ENCODE data around the gene SPOCD1. TPM values are rescaled to one million over a fixed set of nuclear protein-coding genes. Genes with fewer than 3 reads are reported as not detected.

Gene SPOCD1
- total RNA-seq, 1 donor from 2014 or later = not detected

- peak; percentile 34 for DNase-seq
- no peak for ATAC-seq (ENCODE audit: poor library complexity)
- intact Hi-C loops (cut with DNase I) = loop anchor here (10.0 kb wide), 1 partner anchor 217 kb away; no protein-coding TSS in a partner anchor
Observed at GRCh38 chr1:31781756-31782371, 34.0 kb downstream of the SPOCD1 start.

- peak; percentile 40 for DNase-seq
- ATAC-seq (ENCODE audit: poor library complexity) = no peak
- intact Hi-C loops (cut with DNase I) = loop anchor here (10.0 kb wide), 1 partner anchor 216 kb away; no protein-coding TSS in a partner anchor
Observed at GRCh38 chr1:31781138-31781755, 34.6 kb downstream of the SPOCD1 start.

DNA sequence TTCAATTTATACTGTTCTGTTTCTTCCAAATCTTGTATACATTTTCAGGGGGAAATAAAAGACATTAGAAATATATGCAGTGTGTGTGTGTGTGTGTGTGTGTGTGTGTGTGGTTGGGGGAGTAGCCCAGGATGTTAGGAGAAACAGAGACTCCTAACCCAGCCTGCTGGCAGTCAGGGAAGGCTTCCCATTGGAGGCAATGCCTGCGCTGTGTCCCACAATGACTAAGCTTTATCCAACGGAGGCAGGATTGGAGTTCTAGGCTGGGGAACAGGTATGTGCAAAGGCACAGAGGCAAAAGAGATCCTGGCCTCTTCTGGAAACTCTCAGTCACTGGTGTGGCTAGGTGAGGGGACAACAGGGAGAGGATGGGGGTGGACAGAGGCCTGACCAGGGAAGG is 35.2 kb downstream of the SPOCD1 start:
- intact Hi-C loops (cut with DNase I) = loop anchor here (10.0 kb wide), 1 partner anchor 216 kb away; no protein-coding TSS in a partner anchor
- DNase-seq (peak; percentile 4), ATAC-seq (ENCODE audit: poor library complexity) (no peak)

DNA sequence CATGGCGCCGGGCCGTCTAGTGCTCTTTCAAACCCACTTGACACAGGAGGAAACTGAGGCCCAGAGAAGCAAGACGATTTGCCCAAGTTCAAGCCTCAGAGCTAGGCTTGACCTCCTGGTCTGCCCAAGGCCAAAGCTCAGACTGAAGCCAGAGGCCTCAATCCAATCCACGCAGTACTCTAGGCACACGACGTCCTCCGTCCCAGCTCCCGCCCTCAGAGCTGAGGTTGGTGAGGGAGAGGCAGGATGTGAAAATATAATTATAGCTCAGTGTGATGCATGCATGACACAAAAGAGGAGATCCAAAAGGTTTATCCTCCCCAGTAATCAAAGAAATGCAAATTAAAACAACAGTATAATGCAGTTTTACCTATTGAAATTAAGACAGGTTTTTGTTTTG is 36.1 kb downstream of the SPOCD1 start:
- intact Hi-C loops (cut with DNase I) = loop anchor here (10.0 kb wide), 1 partner anchor 215 kb away; no protein-coding TSS in a partner anchor
- DNase-seq = peak; percentile 3
- no peak for ATAC-seq (ENCODE audit: poor library complexity)

GRCh38 chr1:31778763-31779488 is 36.9 kb downstream of the SPOCD1 start:
- DNase-seq (no peak), ATAC-seq (ENCODE audit: poor library complexity) (no peak)
- intact Hi-C loops (cut with DNase I) = no loop called here

- no peak for ATAC-seq (ENCODE audit: poor library complexity)
Observed at GRCh38 chr1:31776516-31776915, 39.3 kb downstream of the SPOCD1 start.

GRCh38 chr1:31776032-31776431 is 39.8 kb downstream of the SPOCD1 start:
- intact Hi-C loops (cut with DNase I) = no loop called here
- ATAC-seq (ENCODE audit: poor library complexity) (no peak), DNase-seq (no peak)

More at GRCh38 chr1:31776516-31776915, 39.3 kb downstream of the SPOCD1 start:
- intact Hi-C loops (cut with DNase I) = no loop called here
- DNase-seq = no peak

- intact Hi-C loops (cut with DNase I) = no loop called here
- DNase-seq (no peak), ATAC-seq (ENCODE audit: poor library complexity) (no peak)
Observed at GRCh38 chr1:31775210-31775999, 40.4 kb downstream of the SPOCD1 start.

DNA sequence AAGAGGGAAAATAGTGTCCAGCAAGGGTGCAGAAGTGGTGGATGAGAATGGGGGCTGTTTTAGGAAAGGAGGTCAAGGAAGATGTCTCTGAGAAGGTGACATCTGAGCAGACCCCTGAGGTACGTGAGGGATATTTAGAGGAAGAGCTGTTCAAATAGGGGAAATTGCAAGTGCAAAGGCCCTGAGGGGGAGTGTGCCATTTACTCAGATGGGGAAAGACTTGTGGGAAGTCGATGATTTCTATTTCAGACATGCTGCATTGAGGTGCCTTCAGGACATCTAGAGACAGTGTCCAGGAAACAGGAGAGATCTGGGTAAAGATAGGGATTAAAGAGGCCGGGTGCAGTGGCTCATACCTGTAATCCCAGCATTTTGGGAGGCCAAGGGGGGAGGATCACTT is 41.3 kb downstream of the SPOCD1 start:
- DNase-seq = no peak
- ATAC-seq (ENCODE audit: poor library complexity) = no peak
- intact Hi-C loops (cut with DNase I) = no loop called here

GRCh38 chr1:31773861-31774260 is 42.0 kb downstream of the SPOCD1 start:
- intact Hi-C loops (cut with DNase I) = no loop called here
- ATAC-seq (ENCODE audit: poor library complexity) (no peak), DNase-seq (no peak)

- intact Hi-C loops (cut with DNase I) = no loop called here
- DNase-seq (peak; percentile 30), ATAC-seq (ENCODE audit: poor library complexity) (no peak)
Observed at GRCh38 chr1:31772669-31773248, 43.1 kb downstream of the SPOCD1 start.

GRCh38 chr1:31771891-31772668 is 43.7 kb downstream of the SPOCD1 start:
- intact Hi-C loops (cut with DNase I) = no loop called here
- ATAC-seq (ENCODE audit: poor library complexity) = peak; percentile 42
- no peak for DNase-seq

DNA sequence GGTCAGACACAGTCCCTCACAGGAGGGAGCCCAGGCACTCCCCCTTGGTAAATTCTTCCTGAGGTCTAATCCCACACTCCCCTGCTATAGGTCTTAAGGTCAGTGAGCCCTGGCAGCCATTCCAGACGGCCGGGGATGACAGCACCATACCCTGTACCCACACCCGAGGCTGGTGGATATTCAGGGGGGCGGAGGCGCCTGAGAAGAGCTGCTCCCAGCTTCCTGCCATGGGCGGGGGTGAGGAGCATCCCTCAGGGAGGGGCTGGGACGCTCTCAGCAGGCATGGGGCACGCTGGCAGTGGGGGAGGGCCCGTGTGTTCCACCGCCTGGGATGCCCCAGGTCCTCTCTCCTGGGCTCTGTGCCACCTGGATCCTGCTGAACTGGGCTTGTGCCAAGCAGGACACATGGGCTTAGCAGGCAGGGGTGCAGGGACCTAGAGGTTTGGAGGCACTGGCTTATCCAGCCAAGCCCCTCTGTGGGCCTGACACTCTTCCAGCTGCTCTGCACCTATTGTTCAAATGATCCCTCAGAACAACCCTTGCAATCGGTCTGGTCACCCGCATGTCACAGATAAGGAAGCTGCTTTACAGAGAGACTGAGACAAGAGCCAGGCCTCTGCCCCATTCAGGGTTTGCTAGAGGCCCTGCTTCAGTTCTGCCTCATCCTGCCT is 46.0 kb downstream of the SPOCD1 start:
- peak; percentile 69 for DNase-seq
- intact Hi-C loops (cut with DNase I) = loop anchor here (10.0 kb wide), 1 partner anchor 55 kb away; no protein-coding TSS in a partner anchor
- ATAC-seq (ENCODE audit: poor library complexity) = peak; percentile 84

DNA sequence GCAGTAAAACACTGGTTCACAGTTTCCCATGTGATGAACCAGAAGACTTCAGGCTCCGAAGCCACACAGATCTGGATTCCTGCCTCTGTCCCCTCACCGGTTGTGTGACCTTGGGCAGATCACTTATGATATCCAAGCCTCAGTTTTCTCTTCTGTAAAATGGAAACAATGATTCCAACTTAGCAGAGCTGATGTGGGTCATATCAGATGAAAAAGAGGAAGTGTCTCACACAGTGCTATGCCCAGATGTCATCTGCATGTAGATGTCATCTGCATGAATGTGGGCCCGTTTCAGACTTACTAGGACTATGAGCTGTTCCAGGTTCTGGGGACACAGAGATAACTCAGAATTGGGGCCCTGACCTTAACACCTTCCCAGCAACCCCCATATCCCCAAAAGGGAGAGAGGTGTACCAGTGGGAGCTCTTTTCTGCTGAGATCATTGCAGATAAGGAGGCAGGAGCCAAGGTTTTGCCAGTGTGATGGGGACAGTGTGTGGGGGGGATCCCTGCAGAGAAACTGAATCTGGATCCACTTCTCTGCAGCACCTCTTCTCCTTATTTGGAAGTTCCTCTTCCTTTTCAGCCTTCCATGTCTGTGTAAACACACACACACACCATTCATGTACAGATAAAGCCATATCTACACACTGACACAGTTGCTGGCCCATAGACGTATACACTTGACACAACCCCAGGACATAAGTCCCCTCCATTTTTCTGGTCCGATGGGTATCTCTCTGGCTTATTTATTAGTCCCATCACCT is 46.7 kb downstream of the SPOCD1 start:
- ATAC-seq (ENCODE audit: poor library complexity) (no peak), DNase-seq (peak; percentile 1)
- intact Hi-C loops (cut with DNase I) = loop anchor here (10.0 kb wide), 1 partner anchor 54 kb away; no protein-coding TSS in a partner anchor

- DNase-seq (peak; percentile 1), ATAC-seq (ENCODE audit: poor library complexity) (no peak)
- intact Hi-C loops (cut with DNase I) = loop anchor here (10.0 kb wide), 1 partner anchor 54 kb away; no protein-coding TSS in a partner anchor
Observed at GRCh38 chr1:31768407-31768907, 47.4 kb downstream of the SPOCD1 start.

- intact Hi-C loops (cut with DNase I) = loop anchor here (10.0 kb wide), 1 partner anchor 52 kb away; no protein-coding TSS in a partner anchor
- ATAC-seq (ENCODE audit: poor library complexity) (no peak), DNase-seq (peak; percentile 7)
Observed at GRCh38 chr1:31767225-31767624, 48.6 kb downstream of the SPOCD1 start.
